Activated effector memory CD4-positive, alpha-beta T cell treated with anti-CD3 and anti-CD28 coated beads, Interleukin-2, amount 50 U/mL, for 16 hours (primary cell): Measurements from ENCODE around the gene SDCBP2.

ENCODE experiments used
- DNase-seq: peaks from one replicate; pipeline ENCODE4 v3.0.0-alpha.2; 2020

Gene SDCBP2

DNA sequence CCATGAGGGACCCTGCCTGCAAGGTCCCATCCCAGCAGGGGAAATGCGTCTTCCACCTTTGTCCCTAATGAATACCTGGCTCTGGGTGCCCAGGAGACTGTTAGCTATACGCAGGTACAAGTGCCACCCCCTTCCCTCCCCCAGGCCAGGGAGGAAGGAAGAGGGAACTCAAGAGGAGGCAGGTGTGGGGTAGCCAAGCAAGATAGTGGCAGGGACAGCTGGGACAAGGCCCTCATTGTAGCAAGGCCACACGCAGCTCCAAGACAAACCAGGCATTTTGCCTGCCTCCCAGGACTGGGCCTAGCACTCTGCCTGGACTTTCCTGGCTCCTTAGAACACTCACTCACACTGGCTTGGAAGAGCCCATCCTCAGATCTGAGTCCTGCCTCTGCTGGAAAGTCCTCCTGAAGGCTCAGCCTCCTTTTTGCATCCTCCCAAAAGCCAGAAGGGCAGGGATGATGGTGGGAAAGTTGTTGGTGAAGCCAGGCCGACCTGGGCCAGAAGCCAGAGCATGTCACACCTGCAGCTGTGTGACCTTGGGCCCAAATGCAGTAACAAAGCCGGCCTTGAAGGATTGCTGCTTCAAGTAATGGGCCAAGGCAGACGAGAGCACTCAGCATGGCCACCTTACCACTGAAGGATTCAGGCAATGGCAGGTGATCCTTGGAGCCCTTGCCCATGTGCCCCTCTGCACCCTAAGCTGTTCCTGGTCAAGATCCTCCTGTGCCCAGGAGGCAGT is 35.1 kb downstream of the SDCBP2 start:
- DNase-seq, result no peak

DNA sequence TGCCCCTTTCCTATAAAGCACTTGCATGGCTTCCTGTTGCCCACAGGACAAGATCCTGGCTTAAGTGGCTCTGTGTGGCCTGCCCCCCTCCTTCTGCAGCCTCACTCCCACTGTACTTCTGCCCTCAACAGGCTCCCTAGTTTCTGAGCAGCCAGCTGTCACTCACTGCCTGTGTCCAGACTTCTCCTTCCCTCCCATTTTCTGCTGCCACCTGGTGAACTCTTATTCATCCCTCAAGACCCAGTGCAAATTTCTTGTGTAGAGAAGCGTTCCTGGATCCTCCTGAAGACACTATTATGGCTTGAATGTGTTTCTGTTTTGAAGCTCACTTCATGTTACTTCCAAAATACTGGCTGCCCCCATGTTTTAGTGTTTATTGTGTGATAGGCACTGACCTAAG is 36.3 kb downstream of the SDCBP2 start:
- DNase-seq, result no peak

DNA sequence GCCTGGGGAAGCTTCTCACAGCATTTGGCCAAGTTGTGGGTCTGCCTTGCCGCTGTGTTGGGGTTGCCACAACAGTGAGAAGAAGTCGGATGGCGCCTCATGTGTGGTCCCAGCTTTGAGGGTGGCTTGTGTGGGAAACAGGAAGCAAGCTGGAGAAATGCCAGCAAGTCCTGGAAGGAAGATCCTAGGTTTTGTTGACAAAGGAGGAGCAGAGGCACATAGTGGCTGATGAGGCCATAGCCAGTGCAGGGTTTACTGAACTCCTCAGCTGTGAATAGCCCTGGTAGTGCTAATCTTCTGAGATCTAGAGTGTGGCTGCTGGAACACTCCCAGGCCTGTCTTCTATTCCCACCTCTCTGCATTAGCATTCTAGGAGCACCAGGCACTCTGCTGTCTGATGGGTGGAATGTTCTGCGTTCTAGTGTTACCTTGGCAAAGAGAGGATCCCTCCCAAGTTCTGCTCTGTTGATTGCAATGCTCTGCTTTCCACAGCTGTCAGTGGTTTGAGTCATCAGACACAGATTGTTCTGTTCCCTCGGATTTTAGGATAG is 37.7 kb downstream of the SDCBP2 start:
- DNase-seq, result no peak

DNA sequence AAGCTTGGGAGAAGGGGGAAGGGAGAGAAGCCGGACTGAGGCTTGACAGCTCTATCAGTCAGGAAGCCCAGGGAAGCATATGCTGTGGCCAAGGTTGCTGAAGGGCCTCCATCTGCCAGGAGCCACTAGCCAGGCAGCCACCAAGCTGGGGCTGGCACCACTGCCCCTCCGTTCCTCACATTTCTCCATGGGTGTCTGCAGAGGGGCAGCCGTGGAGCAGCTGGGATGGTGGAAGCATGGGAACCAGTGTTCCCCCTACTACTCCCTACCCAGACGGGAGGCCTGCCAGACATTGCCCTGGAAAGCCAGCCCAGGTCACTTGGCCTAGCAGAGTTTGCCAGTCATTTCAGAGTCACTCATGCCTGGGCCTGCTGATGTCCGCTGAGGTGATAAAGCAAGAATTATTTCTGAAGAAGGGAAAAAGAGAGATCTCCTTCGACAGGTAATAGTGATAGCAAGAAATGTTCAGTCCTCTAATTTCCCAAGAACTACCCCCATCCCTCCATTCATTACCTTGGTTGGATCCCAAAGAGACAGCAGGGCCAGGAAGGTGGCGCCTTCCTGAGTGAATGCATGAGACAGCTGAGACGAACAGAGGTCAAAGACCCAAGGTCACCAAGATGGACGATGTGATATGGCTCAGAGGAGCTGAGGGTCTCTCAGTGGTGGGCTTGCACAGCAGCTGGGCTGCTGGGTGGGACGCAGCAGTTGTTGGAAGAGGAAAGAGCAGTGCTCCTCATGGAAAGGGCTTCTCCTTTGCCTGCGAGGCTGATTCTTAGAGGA is 41.0 kb downstream of the SDCBP2 start:
- DNase-seq, result peak; percentile 14

DNA sequence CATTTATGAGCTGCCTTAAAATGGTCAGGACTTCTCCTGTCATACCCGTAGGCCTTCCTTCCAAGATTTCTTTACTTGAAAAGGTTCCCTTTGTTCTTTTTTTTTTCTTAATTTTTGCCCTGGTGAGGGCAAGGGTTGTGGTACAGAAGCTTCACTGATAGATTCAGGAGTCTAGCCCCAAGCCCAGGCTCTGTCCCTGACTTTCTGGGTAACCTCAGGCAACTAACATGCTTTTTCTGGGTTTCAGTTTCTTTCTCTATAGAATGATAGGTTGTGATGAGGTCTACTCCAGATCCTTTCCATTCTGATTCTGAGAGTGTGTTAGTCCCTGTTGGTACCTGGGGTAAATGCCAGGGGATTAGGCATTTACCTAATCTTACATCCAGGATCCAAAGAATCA is 41.6 kb downstream of the SDCBP2 start:
- DNase-seq, result peak; percentile 57

DNA sequence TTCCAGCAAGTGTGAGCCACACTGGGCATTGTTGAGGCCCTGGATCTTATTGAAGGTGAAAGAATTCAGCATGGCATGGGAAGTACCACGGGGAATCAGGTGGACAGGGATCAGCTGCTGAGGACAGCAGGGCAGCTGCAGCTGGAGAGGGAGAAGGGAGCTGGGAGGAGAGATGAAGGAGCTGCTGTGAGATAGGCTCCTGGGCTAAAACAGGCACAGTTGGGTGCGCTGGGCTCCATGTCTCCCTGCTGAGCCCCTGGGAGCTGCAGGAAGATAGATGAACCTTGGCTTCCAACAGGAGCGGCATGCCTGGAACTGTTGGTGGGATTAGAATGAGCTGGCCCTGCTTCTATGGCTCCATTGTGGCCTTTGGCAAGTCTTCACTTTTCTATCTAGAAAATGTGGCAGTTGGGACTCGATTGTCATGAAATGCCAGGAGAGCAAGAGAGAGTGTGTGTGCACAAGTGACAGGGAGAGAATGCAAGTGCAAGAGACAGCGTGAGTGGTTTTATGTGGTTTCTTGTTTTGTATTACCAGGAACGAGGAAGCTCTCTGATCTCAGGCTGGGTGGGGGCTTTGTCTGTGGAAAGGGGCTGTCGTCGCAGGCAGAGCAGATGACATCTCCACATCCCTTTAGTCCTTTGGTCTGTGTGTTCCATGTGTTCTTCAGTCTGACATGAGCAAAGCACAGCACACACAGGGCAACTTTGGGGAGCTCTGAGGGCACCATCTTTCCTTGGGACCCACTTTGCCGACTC is 42.5 kb downstream of the SDCBP2 start:
- DNase-seq, result peak; percentile 57

DNA sequence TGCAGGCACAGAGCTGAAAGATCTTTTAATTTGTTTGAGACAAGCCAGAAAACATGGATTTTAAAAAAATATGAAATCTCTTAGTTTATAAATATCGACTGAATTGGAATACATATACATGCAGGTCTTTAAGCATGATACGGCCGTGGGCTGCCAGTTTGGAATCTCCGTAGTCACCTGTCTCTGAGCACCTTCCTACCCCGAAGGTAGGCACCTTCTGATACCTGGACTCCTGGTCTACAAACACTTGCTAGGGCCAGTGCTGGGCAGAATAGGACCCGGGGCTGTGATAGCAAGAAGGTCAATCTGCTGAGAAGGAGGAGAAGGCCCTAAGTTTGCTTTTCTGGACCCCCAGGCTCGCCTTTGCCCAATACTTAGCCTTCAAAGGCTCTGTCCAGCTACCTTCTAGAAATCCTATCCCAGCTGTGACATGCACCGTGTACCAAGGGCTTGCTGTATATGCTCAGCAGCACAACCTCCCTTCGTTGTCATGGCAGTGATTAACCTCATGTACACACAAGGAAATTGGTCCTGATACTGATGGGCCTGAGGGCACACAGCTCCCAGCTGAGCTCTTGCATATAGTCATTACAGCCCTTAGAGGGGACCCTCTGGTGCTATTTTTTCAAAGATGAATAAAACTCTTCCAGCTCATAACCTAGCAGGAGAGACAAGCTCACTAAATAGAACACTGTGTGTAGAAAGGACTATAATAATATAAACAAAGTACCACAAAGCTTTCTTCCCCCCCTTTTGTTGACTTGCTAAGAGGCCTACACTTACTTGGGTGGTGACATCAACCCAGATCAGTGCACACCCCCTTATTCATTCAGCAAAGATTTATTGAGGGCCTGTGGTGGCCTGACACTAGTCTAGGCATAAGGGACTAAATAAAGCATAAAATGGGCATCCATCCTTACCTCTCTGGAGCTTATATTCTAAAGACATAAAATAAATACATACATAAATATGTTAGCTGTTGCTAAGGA is 45.1 kb downstream of the SDCBP2 start:
- no peak for DNase-seq

DNA sequence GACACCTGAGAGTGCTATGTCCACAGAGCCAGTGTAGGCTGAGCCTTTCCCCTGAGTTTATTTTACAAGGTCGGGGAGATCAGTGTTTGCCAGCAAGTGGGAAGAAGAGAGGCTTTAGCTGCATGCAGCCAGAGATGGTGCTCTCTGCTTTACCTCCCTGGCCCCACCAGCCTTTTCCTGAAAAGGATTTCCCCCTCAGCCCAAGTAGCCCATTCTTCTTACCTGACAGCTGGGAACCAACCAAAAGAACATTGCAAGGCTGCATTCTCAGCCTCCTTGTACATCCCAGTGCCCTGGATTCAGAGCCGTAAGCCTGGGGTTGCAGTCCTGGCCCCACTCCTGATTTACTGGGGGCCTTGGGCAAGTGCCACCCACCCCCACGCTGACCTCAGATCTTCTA is 46.0 kb downstream of the SDCBP2 start:
- DNase-seq, result no peak

DNA sequence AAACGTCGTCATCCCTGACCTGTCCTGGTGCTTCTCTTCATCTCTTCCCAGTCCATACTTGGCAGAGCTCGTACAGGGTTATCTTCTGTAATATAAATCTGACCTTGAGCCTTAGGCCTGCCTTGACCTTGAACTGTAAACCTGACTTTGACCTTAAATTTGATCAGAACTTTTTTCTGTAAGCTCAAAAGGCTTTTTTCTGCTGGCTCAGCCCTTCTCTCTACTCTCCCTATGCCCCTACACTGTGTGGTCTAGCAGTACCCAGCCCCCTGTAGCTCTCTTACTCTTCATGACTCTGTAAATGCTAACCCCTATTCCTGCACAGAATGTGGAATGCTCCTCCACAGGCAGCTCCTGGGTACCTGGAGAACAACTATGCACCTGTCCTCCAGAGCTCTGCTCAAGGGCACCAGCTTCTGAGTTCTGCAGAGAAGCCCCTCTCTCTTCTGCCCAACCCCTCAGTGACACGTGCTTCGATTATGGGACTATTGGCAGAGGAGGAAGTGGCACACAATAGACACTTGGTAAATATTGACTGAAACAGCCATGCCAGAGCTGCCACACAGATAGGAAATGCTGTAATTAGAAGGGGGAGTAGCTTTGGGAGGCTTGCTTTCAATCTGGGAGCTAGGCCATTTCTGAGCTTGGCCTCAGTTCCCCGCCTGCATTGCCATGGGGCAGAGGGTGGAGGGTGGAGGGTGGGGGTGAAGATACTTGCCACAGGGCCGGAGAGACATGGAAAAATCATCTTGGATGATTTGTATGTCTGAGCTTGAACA is 47.5 kb downstream of the SDCBP2 start:
- no peak for DNase-seq

DNA sequence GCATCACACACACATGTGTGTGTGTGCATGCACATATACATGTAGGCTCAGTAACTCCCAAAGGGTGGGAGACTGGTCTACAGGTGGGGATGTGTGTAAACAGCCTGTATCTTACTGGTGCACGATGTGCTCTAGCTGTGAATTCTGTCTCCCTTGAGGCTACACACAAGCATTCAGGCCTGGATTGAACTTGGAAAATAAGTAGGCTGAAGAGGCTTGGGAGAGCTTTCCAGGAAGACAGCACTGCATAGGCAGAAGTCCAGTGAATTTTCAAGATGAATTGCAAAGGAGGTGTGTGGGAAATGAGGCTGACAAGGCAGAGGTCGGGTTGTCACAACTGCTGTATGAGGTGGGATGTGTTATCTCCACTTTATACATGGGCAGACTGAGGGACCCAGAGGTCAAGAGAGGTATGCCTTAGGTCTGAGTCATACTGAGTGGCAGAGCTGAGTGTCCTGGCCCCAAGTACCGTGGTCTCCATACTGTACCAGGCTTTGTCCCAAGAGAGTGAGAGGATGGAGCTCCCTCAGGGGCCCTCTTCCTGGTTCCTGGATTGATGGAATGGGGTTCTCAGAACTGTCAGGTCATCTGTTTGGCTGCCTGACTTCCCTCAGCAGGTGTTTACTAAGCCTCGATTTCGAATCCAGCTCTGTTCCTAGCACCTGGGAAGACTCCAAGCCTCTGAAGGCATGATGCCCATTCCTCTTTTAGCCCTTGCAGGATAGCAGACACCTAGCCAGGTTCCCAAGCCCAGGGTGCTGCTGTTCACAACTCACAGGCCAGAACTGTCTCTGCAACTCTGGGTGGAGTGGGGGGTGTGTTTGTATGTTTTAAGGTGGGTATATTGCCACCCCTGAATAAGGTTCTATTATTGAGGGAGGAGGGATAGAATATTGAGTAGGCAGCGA is 48.5 kb downstream of the SDCBP2 start:
- no peak for DNase-seq

DNA sequence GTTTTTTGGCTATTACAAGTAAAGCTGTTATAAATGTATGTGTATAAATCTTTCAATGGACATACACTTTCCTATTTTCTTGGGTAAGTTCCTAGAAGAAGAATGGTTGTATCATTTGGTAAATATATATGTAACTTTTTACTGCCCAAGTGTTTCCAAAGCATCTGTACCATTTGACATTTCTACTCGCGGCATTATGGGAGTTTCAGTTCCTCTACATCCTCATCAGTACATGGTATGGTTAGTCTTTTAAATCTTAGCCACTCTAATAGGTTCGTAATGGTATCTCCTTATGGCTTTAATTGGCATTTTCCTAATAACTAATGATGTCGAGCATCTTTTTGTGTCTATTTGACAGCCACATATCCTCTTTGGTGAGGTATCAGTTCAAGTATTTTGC is 49.9 kb downstream of the SDCBP2 start:
- DNase-seq, result no peak

DNA sequence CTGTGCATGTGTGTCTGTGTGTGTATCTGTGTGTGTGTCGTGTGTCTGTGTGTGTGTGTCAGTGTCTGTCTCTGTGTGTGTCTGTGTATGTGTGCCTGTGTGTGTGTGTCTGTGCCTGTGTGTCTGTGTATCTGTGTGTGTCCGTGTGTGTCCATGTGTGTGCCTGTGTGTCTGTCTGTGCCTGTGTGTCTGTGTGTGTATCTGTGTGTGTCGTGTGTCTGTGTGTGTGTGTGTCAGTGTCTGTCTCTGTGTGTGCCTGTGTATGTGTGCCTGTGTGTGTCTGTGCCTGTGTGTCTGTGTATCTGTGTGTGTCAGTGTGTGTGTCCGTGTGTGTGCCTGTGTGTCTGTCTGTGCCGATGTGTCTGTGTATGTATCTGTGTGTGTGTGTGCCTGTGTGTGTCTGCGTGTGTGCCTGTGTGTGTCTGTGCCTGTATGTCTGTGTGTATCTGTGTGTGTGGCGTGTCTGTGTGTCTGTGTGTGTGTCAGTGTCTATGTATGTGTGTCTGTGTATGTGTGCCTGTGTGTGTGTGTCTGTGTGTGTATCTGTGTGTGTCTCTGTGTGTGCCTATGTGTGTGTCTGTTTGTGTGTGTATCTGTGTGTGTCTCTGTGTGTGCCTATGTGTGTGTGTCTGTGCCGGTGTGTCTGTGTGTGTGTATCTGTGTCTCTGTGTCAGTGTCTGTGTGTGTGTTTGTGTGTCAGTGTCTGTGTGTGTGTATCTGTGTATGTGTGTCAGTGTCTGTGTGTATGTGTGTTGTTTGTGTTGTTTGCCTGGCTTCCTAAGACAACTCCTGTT is 51.2 kb downstream of the SDCBP2 start:
- no peak for DNase-seq

DNA sequence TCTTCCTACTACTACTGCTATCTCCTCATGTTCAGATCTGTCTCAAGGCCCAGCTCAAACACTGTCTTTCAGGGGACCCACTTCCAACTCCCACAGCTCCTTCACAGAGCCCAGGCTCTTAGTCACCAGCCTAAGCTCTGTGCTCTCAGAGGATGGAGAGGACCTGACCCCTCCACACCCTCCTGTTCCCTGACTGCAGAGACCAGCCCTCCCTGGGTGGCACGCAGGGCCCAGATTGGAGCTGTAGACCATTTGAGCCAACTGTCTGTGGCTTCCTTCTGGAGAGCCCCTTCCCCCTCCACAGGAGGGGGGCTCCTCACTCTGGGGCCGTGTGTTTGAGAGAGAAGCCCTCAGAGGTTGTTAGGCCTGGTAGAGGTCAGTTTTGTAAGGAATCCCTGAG is 53.0 kb downstream of the SDCBP2 start:
- no peak for DNase-seq

DNA sequence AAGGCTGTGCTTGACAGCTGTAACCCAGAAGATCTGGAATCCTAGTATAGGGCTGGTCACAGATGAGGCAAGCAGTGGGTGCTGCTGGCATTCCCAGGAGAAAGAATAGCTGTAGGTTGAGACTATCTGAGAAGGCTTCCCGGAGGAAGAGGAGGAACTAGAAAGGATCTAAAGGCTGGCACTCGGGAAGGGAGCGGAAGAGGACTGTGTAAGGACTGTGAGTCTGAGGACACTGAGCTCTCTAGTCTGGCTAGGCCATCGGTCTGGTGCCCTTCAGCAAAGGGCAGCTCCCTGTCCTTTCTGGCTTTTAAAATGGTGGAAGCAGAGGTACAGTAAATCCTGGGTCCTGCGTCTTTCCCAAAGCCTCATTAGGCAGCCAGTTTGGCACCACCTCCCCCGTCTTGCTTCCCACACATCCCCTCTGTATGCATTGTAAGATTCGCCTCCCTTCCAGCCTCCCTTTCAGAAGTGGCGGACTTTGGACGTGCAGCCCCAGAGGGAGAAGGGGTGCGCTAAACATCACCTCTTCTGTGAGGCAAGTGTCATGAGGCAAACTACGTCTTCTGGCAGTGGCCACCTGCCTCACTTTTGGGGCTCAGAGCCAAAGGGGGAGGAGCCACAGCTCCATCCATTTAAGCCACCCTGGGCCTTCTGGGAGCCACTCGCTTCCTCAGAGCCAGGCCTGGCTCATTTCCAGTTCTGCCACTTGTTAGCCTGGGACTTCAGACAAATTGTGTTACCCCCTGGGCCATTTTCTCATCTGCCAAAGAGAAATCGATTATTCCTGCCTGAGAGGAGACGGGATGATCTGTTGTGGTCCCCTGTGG is 54.2 kb downstream of the SDCBP2 start:
- no peak for DNase-seq

DNA sequence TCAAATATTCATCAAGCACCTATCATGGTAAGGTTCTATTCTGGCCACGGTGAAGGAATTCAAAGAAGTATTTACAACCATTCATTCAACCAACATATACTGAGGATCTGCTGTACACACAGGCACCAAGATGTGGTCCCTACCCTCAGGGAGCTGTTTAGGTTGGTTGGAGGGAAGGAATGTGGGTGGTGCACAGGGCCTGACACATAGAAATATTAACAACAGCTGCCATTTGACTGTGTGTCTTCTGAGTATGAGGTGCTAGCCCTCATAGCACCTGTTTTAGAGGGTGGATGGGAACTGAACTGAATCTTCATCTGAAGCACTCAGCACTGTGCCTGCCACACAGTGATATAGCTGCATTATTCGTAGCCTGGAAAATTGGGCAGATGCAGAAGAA is 55.6 kb downstream of the SDCBP2 start:
- DNase-seq, result no peak

DNA sequence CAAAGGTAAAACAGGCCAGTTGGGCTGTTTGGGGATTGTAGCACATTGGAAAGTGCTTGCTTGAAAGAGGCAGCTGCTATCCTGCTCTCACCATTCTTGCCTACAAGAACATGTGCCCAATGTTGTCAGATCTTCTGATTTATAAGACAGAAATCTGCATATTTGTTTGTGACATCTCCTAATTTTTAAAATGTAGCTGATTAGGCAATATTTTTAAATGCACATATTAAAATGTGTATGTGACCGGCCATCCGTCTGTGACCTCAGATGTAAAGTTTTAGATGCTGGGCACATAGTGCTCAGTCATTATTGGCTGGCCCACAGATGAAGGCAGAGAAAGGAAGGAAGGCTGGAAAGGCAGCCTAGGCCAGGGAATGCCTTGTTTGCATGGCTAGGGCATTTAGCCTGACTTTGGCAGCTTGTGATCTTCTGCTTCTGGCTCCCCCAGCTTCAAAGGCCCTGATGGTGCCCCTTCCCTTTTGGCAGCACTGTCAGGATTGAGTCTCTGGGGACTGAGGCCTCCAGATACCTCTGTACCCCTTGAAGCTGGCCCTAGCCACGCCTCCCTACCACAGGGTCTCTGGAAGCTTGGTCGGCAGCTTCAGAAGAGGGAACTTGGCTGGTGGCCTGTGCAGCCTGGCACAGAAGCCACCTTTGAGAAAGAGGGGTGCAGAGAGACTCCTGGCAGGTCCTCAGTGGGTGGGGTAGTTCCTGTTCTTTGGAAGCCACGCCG is 56.4 kb downstream of the SDCBP2 start:
- no peak for DNase-seq

DNA sequence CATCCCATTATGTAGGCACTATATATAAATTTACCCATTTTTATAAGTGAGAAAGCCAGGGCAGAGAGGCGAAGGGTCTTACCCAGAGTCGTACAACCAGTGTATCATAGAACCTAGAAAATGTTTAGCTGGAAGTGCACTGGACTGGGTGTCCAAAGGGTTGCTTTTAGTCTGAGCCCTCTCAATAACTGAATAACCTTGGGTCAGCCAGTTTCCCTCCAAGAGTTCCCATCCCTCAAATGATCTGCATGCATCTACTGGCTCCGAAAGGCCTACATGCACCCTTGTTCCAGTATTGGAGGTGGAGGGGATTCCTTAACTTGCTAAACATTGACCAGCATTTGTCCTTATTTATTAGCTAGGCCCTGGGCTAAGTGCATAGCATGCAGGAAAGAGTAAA is 59.1 kb downstream of the SDCBP2 start:
- DNase-seq, result no peak

DNA sequence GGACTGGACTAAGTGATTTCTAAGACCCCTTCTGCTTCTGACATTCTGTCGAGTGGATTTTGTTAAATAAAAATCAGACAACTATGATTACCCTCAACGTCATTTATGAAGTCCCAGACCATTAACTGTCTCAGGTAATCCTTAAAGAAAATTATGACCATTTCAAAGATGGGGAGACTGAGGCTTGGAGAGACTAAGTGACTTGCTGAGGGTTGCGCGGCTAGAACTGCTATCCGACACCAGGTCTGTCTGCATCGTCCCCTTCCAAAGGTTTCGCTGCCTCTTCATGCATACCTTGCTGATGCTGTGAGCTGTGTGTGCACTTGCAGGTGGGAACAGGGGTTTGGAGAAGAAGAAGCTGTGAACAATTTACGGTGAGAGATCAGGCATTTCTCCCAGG is 59.7 kb downstream of the SDCBP2 start:
- DNase-seq, result no peak
